GM18858 (cell line): ENCODE results near the gene CLEC9A.

ENCODE experiments used
- ATAC-seq: cut with Tn5 transposase; IDR thresholded peaks from one replicate; pipeline ENCODE4 v1.9.1; 2021; ENCODE audit not compliant: unreplicated experiment

The CLEC9A gene

DNA sequence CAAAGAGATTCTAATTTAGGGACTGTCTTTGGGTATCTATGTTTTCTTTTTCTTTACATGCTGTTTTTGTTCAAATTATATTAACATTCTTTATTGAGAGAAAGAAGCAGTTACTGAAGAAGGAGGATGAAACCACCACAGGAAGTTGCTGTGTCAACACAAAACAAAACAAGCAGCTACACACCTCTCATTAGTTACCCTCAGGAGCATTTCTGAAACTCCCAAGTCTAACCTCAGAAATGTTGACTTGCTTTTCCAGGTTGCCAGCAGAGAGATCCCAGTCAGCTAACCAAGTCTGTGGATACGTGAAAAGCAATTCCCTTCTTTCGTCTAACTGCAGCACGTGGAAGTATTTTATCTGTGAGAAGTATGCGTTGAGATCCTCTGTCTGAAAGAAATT lies 34.8 kb downstream of the CLEC9A start:
- no peak for ATAC-seq

DNA sequence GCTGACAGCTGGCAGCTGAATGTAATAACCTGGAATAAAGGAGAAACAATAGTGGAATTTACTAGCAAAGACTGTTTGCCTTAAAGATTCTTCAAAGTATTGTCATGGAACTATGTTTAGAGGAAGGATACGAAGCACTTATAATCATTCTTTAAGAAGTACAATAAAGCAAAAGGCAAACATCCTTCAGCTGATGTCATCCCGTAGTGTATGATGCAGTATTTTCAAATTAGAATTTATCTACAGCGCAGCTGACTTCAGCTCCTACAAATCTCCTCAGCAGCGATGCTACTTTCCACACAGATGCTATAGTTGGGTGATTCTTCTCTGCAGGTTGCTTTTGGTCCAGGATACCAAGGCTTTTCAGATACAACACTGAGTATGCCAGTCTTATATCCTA lies 36.8 kb downstream of the CLEC9A start:
- ATAC-seq, result no peak

DNA sequence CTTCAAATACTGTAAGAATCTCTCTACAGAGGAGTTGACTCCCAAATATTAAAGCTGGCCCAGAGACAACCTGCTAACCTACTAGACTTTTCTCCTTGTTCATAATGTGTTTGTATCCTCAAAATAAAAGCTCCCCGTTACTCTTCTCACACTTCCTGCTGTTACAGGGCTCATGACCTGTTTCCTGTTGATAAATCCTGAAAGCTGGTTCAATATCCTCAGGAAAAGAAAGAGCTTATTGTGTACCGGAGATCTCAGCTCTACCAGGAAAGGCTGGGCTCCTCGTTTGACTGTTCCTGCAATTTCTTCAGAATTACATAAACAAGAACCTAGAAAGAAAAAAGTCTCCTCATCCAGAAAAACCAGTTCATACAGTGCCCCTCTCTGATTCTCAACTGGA lies 37.5 kb downstream of the CLEC9A start:
- no peak for ATAC-seq

DNA sequence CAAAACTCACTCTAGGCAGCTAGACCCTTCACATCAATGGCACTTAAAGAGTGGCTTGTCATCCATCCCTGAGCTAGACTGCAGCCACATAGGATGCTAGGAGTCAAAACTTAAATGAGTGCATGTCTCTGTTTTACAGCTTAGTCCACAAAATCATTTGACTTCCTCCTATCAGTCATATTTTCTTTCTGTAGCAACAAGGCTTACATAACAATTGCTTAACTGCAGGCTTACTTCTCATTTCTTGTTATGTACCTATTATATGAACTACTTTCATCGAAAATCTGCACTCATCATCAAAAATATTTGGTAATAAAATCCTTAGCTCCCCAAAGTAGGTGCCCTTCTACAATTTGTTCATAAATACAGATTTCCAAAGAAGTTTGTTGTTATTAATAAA lies 38.2 kb downstream of the CLEC9A start:
- no peak for ATAC-seq

GRCh38 chr12:10069099-10069498 lies 38.6 kb downstream of the CLEC9A start:
- ATAC-seq, result no peak

GRCh38 chr12:10069976-10070375 lies 39.5 kb downstream of the CLEC9A start:
- ATAC-seq, result no peak

DNA sequence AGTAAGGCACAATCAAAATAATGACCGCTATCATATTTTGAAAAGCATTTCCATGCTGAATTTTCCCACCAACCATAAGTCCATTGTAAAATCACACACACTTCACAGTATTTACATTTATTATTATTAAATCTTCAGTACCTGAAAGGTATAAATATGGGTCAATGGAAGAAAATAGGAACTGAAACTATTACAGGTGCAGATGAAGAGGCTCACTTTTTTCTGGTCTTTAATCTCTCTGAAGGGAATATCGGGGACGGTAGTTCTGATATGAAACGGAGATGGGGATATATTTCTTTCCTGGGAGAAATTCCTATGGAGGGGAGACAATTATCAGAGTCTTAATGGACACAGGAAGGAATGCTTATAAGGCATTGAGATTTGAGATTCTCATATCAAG lies 39.9 kb downstream of the CLEC9A start:
- no peak for ATAC-seq

- no peak for ATAC-seq
These were observed 41.6 kb downstream of the CLEC9A start for GRCh38 chr12:10072131-10072530.

DNA sequence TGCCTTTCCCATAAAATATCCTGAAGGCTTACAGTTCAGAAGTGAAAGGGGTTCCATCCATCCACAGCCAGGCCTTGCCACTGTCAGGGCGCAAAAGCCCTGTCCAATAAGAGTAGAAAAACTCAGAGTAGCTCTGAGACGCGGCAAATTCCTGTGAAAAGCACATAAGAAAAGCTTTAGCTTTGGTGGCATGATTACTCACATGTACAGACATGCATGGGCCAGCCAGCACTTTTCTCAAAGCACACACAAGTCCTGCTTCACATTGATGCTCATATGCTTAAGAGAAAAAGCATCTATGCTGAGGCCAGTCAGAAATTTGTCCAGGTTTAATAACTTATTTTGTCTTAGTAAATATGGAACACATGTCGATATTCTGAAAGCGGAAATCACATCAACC lies 42.8 kb downstream of the CLEC9A start:
- no peak for ATAC-seq

DNA sequence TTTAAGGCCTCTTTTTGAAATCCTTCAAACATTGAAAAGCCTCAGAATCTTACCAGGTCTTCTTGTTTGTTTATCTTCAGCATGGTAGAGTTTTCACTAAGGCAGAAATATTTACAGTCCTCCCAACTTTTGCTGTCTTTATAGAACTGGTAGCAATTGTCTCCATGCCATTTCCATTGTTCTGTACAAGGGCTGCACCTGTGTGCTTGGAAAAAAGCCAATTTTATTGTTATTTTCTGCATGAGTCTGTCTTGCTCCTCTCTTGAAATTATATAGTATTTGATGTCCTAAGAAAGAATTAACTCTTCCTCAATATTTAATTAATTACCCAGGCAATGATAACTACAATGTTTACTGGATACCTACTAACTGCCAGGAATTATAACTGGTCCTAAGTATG lies 45.0 kb downstream of the CLEC9A start:
- ATAC-seq, result no peak

DNA sequence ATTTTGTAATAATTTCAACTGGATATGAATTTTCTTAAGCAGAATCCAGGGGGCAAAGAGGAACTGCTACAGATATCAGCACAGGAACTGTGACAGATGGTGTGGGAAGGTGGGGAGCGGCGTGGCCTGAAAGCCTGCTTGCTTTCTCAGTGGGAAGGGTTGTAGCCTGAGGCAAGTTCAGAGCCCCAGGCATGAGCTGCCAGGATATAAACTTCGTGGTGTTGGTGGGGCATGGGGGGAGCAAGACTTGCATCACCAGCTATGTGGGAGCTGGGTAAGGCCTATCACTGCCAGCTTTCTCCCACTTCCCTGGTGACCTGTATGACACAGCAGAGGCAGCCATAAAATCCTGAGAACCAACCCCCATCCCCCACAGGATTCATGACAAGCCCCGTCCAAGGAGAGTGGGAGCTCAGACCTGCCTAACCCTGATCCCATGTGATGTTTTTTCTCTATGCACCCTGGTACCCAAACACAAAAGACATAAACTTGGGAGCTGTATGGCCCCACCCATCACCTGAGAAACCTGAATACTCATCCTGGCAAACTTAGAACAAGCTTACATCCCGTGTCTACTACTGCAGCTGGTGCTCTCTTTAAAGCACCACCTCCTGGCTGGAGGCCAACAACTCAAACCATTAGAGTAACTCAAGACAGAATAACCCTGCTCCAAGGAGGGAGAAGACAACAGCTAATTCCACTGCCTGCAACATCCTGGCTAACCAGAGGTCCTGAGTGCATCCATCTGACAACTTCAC lies 51.8 kb downstream of the CLEC9A start:
- ATAC-seq, result no peak

- no peak for ATAC-seq
These were observed 54.3 kb downstream of the CLEC9A start for GRCh38 chr12:10084733-10085132.

- ATAC-seq, result no peak
These were observed 55.9 kb downstream of the CLEC9A start for GRCh38 chr12:10086387-10086786.

DNA sequence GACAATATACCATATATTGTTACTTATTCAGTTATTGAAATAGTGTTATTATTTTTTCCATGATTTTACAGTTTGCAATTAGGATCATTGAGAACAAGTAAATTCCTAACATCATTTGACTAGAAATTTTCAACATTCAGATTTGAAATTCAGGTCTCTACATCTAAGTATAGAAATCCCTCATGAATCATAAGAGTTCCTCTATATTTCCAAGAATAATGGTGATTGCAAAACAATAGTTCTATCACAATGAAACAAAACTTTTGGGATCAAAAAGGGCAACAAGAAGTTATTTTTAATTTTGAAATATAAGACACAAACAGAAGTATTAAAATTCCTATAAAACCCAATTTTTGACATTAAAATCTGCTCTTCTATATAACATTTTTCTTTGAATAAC lies 57.5 kb downstream of the CLEC9A start:
- ATAC-seq, result no peak

- no peak for ATAC-seq
These were observed 58.7 kb downstream of the CLEC9A start for GRCh38 chr12:10088955-10089900.

DNA sequence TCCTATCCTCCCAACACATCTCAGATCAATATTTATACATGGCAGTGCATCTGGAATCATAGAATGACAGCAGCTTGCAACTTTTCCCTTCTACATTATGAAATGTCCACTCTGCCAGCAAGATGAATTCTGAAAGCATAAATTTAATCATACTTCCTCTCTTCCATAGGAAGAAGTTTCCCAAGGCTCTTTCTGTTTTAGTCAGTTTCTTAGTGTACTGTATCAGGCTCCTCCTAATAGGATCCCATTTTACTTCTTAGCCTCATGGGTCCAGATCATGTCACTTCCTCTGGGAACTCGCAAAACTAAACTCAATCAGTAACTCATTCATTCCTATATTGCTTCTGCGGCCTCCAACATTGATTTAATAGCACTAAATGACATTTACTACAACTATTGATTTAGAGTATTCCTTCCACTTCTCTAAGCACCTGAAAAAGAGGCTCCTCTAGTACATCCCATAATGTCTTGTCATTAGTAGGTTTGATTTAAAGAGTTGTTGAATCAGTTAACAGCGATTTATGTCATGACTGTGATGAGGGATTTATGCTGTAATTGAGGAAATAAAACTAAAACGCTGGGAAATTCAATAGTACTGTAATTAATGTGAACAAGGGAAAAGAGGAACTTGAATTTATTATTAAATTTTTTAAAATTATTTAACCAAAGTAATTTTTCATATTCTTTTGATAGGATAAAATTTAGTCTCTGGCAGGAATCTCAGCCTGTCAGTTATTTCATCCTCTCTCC lies 64.3 kb downstream of the CLEC9A start:
- ATAC-seq, result no peak

- ATAC-seq, result no peak
These were observed 65.5 kb downstream of the CLEC9A start for GRCh38 chr12:10095971-10096370.

DNA sequence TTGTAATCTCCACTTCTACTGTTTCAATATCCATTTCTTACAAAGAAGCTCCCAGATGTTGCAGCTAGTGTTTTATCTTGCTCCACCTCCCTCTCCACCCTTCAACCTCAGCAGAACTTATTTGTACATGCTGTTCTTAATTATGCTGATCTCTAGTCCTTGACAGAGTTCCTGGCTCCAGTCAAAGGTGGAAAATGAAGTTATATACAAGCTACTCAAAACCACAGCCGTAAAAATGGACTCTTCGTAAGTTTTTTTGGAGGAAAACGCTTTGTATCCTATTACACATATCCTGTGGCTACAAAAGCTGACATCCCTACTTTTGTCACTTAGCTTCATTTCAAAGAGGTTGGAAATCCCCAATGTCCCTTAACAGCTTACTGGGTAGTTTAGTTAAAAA lies 67.0 kb downstream of the CLEC9A start:
- ATAC-seq, result no peak

GRCh38 chr12:10098791-10099190 lies 68.3 kb downstream of the CLEC9A start, which contains the start of gene CLEC1A:
Gene CLEC1A, minus strand, starts transcription at chr12:10098985. Its CDS starts 63 bp downstream, at chr12:10098922.
- no peak for ATAC-seq

DNA sequence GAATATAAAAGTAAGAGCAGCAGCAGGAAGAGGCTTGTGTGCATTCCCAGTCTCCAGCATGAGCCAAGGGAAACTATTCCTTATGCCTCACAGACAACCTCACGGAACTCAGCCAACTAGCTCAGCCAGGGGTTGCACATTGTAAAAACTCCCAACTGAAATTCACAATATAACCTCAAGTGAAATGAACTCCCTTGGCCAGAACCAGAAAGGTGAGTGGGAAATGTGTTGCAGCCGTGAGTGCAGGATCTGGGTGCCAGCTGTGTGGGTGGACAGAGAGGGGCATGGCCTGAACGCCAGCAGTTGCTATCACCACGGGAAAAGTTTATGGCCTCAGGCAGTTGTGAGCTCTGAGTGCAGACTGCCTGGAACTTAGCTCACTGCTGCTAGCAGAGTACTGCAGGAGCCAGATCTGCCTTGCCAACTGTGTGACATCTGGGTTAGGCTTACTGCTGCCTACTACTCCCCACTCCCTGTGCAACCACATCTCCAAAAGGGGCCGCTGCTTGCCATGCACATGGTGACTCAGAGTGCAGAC lies 70.6 kb downstream of the CLEC9A start:
- no peak for ATAC-seq

DNA sequence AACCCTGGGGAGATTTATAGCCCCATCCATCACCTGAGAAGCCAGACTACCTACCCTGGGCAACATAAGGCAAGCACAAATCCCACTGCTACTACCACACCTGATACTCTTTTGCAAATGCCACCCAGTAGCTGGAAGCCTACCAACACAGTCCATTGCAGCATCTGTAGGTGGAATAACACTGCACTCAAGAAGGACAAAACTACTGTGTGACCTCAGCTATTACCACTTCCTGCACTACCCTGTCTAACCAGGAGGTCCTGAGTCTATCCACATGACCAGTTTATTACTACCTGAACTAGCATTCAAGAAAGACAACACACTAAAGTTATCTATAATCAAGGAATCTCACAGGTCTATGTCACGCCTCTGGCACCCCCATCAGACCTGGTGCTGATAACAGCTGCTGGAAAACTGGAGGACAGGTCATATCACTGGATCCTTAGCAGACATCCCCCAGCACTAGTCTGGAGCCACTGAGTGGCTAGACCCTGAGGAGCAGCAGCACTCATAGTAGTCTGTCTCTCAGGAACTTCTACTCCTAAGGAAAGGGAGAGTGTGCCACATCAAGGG lies 71.3 kb downstream of the CLEC9A start:
- no peak for ATAC-seq
